HG03135 (cell line): Measurements from ENCODE around the gene TEX22.
"Not testable (repeated sequence)": the region's sequence is repeated elsewhere in the genome, so short reads cannot be mapped to it uniquely, and the experiment has no call there.

Experiments used
- ATAC-seq: cut with Tn5 transposase; IDR thresholded peaks from one replicate; pipeline ENCODE4 v1.9.1; 2021; ENCODE audit warnings: mild to moderate bottlenecking, moderate library complexity; ENCODE audit not compliant: unreplicated experiment

TEX22 gene

GRCh38 chr14:105398044-105398725 lies at the start of gene TEX22:
Gene TEX22 (plus strand): TSS chr14:105398538. CDS start chr14:105399341, 803 bp downstream.
- peak; percentile 70 for ATAC-seq

- no peak for ATAC-seq
Measured at GRCh38 chr14:105348945-105349699, 49.2 kb upstream of the TEX22 start.

- ATAC-seq: no peak
Measured at GRCh38 chr14:105349992-105350391, 48.3 kb upstream of the TEX22 start.

GRCh38 chr14:105350450-105351244 lies 47.7 kb upstream of the TEX22 start:
- ATAC-seq: no peak

- no peak for ATAC-seq
Measured at GRCh38 chr14:105351410-105351809, 46.9 kb upstream of the TEX22 start.

- ATAC-seq: peak; percentile 73
Measured at GRCh38 chr14:105351920-105352851, 46.2 kb upstream of the TEX22 start.

GRCh38 chr14:105353136-105353535 lies 45.2 kb upstream of the TEX22 start:
- ATAC-seq: no peak

GRCh38 chr14:105354541-105354940 lies 43.8 kb upstream of the TEX22 start:
- no peak for ATAC-seq

GRCh38 chr14:105355049-105355575 lies 43.2 kb upstream of the TEX22 start:
- no peak for ATAC-seq

- ATAC-seq: no peak
Measured at GRCh38 chr14:105355850-105356604, 42.3 kb upstream of the TEX22 start.

GRCh38 chr14:105356927-105357326 lies 41.4 kb upstream of the TEX22 start:
- no peak for ATAC-seq

- ATAC-seq: no peak
Measured at GRCh38 chr14:105357626-105358025, 40.7 kb upstream of the TEX22 start.

GRCh38 chr14:105358140-105358846 lies 40.0 kb upstream of the TEX22 start:
- ATAC-seq: no peak

GRCh38 chr14:105358943-105359342 lies 39.4 kb upstream of the TEX22 start:
- no peak for ATAC-seq

GRCh38 chr14:105361412-105361811 lies 36.9 kb upstream of the TEX22 start:
- ATAC-seq: not testable (repeated sequence)

GRCh38 chr14:105363847-105364708 lies 34.3 kb upstream of the TEX22 start:
- ATAC-seq: no peak

GRCh38 chr14:105365101-105365500 lies 33.2 kb upstream of the TEX22 start:
- no peak for ATAC-seq

GRCh38 chr14:105365681-105366080 lies 32.7 kb upstream of the TEX22 start:
- no peak for ATAC-seq
